HepG2 (cell line): Measurements from ENCODE around the gene C5AR2. TPM values are rescaled to one million over a fixed set of nuclear protein-coding genes. Genes with fewer than 3 reads are reported as not detected.

Experiments
- ARID4A ChIP-seq: sonication (generic); formaldehyde crosslinking; IDR thresholded peaks from 2 replicates; pipeline ENCODE4 v1.5.0; 2020; ENCODE audit warnings: mild to moderate bottlenecking, missing genetic modification reagents, borderline replicate concordance
- ARID5B ChIP-seq: IDR thresholded peaks from 2 replicates; pipeline ENCODE4 v1.4.0; 2020; ENCODE audit warnings: mild to moderate bottlenecking, missing genetic modification reagents
- BCL6 ChIP-seq: IDR thresholded peaks from 2 replicates; pipeline ENCODE4 v1.6.1; 2016; ENCODE audit warnings: missing genetic modification reagents, missing compliant biosample characterization
- CC2D1A ChIP-seq: sonication (generic); formaldehyde crosslinking; IDR thresholded peaks from 2 replicates; pipeline ENCODE4 v1.8.1; 2023; ENCODE audit warnings: mild to moderate bottlenecking, missing genetic modification reagents
- HHEX ChIP-seq: IDR thresholded peaks from 2 replicates; pipeline ENCODE4 v1.6.1; 2016; ENCODE audit warnings: control low read depth
- KMT2A ChIP-seq: sonication (generic); formaldehyde crosslinking; IDR thresholded peaks from 2 replicates; pipeline ENCODE4 v1.4.0; 2020; ENCODE audit warnings: missing genetic modification reagents
- MXD4 ChIP-seq: IDR thresholded peaks from 2 replicates; pipeline ENCODE4 v1.6.1; 2016; ENCODE audit warnings: mild to moderate bottlenecking, missing biosample characterization, missing genetic modification reagents
- POGZ ChIP-seq: sonication (generic); formaldehyde crosslinking; IDR thresholded peaks from 2 replicates; pipeline ENCODE4 v1.4.0; 2020; ENCODE audit warnings: mild to moderate bottlenecking, missing genetic modification reagents
- RFXAP ChIP-seq: sonication (generic); formaldehyde crosslinking; IDR thresholded peaks from 2 replicates; pipeline ENCODE4 v1.4.0; 2020; ENCODE audit warnings: missing genetic modification reagents, borderline replicate concordance
- RXRA ChIP-seq: sonication (generic); formaldehyde crosslinking; IDR thresholded peaks from 2 replicates; pipeline ENCODE4 v1.5.1; 2020; ENCODE audit warnings: missing genetic modification reagents
- SAFB2 ChIP-seq: sonication (generic); formaldehyde crosslinking; IDR thresholded peaks from 2 replicates; pipeline ENCODE4 v1.5.1; 2020; ENCODE audit warnings: missing genetic modification reagents, low read depth, mild to moderate bottlenecking, borderline replicate concordance
- SALL2 ChIP-seq: sonication (generic); formaldehyde crosslinking; IDR thresholded peaks from 2 replicates; pipeline ENCODE4 v1.8.1; 2023; ENCODE audit warnings: mild to moderate bottlenecking, missing genetic modification reagents, inconsistent platforms
- SIX4 ChIP-seq: sonication (generic); formaldehyde crosslinking; IDR thresholded peaks from 2 replicates; pipeline ENCODE4 v1.4.0; 2020; ENCODE audit warnings: missing genetic modification reagents
- TFE3 ChIP-seq: IDR thresholded peaks from 2 replicates; pipeline ENCODE4 v1.6.1; 2016
- TSC22D2 ChIP-seq: sonication (generic); formaldehyde crosslinking; IDR thresholded peaks from 2 replicates; pipeline ENCODE4 v1.5.1; 2020; ENCODE audit warnings: missing genetic modification reagents, mild to moderate bottlenecking, borderline replicate concordance
- U2AF2 ChIP-seq: fragments of 200-400 bp; formaldehyde crosslinking; IDR thresholded peaks from 2 replicates; pipeline ENCODE4 v1.6.1; 2017; ENCODE audit warnings: low read depth, mild to moderate bottlenecking, low read length
- ZNF180 ChIP-seq: sonication (generic); formaldehyde crosslinking; IDR thresholded peaks from 2 replicates; pipeline ENCODE4 v1.4.0; 2020; ENCODE audit warnings: low read depth, missing genetic modification reagents, borderline replicate concordance
- ZNF230 ChIP-seq: sonication (generic); formaldehyde crosslinking; IDR thresholded peaks from 2 replicates; pipeline ENCODE4 v1.4.0; 2020; ENCODE audit warnings: mild to moderate bottlenecking, missing genetic modification reagents
- ZNF383 ChIP-seq: sonication (generic); formaldehyde crosslinking; IDR thresholded peaks from 2 replicates; pipeline ENCODE4 v1.4.0; 2020; ENCODE audit warnings: missing genetic modification reagents, mild to moderate bottlenecking, borderline replicate concordance
- ZNF605 ChIP-seq: sonication (generic); formaldehyde crosslinking; IDR thresholded peaks from 2 replicates; pipeline ENCODE4 v1.8.0; 2022; ENCODE audit warnings: mild to moderate bottlenecking, missing genetic modification reagents
- ZSCAN12 ChIP-seq: sonication (generic); formaldehyde crosslinking; IDR thresholded peaks from 2 replicates; pipeline ENCODE4 v1.9.0; 2021; ENCODE audit warnings: mild to moderate bottlenecking, missing genetic modification reagents
- polyA plus RNA-seq, 8 experiments: library from polyadenylated mRNA; depleted of rRNA in 3 of 8; stranded (reverse) in 7 of 8; unstranded in 1 of 8; fragments of >200 nt; fragmentation: Illumina TruSeq in 4 of 8; extraction: Trizol in 4 of 8; gene quantifications; 2 replicates each; pipeline versions ENCODE4 v1.2.1 to v1.2.3, GENCODE V29; 2011 to 2016; ENCODE audit warnings: low read depth in 4 of 8, missing spikeins in 1 of 8, mixed read lengths in 1 of 8; ENCODE audit not compliant: insufficient read depth in 1 of 8
- total RNA-seq, 5 experiments: library from RNA; depleted of rRNA; stranded (reverse); fragments of >200 nt; fragmentation: Illumina TruSeq; extraction: Trizol; gene quantifications; 2 replicates each; pipeline ENCODE4 v1.2.3, GENCODE V29; 2016; ENCODE audit warnings: low read depth in 1 of 5

Gene C5AR2
- total and polyA plus RNA-seq, 2 of the 13 experiments (the other 11 are each of a cell fraction or from before 2014, with no cell fraction given): 0.09 to 0.24 TPM

- TF ChIP-seq SAFB2 (CRISPR knock-in tag) (peak; percentile 56; the same call in 1 of the 2 replicates), ARID4A (CRISPR knock-in tag) (peak; percentile 82; the same call in 1 of the 2 replicates), BCL6 (CRISPR knock-in tag) (peak; percentile 85), POGZ (CRISPR knock-in tag) (peak; percentile 72), KMT2A (no peak), SIX4 (CRISPR knock-in tag) (peak; percentile 61; the same call in 1 of the 2 replicates), ARID5B (CRISPR knock-in tag) (peak; percentile 98), HHEX (CRISPR knock-in tag) (0 out of 2 replicates have a peak, but pooled peaks have one; percentile 44), U2AF2 (no peak), ZNF383 (CRISPR knock-in tag) (no peak), TFE3 (CRISPR knock-in tag) (peak; percentile 85), CC2D1A (CRISPR knock-in tag) (no peak), RFXAP (CRISPR knock-in tag) (peak; percentile 64), RXRA (CRISPR knock-in tag) (peak; percentile 81; the same call in 1 of the 2 replicates), TSC22D2 (CRISPR knock-in tag) (no peak), SALL2 (CRISPR knock-in tag) (0 out of 2 replicates have a peak, but pooled peaks have one; percentile 37), ZNF605 (CRISPR knock-in tag) (peak; percentile 61; the same call in 1 of the 2 replicates), MXD4 (CRISPR knock-in tag) (no peak), ZSCAN12 (CRISPR knock-in tag) (no peak), ZNF180 (no peak), ZNF230 (CRISPR knock-in tag) (no peak)
Measured at GRCh38 chr19:47315125-47315821, 16.7 kb upstream of the C5AR2 start (continued).
